NT2/D1 (cell line): ENCODE measurements around the gene PDE1C.

Source experiments
- DNase-seq: peaks from one replicate; pipeline ENCODE4 v3.0.0-alpha.2; 2011; ENCODE audit warnings: low read depth, low spot score
- H3K27me3 ChIP-seq: 2 replicates; pipeline ENCODE4 v1.6.0; 2011; ENCODE audit warnings: mild to moderate bottlenecking; ENCODE audit not compliant: insufficient read length, insufficient read depth
- H3K36me3 ChIP-seq: 2 replicates; pipeline ENCODE4 v1.6.1; 2011; ENCODE audit warnings: mild to moderate bottlenecking, low read length, mixed read lengths; ENCODE audit not compliant: insufficient read depth, insufficient read length
- H3K4me1 ChIP-seq: 2 replicates; pipeline ENCODE4 v1.5.1; 2011; ENCODE audit not compliant: insufficient read depth, insufficient read length
- H3K4me3 ChIP-seq: 2 replicates; pipeline ENCODE4 v1.5.1; 2011; ENCODE audit warnings: low read depth; ENCODE audit not compliant: insufficient read length
- H3K9ac ChIP-seq: 2 replicates; pipeline ENCODE4 v1.6.0; 2011; ENCODE audit warnings: low read depth; ENCODE audit not compliant: insufficient read length
- H3K9me3 ChIP-seq: 2 replicates; pipeline ENCODE4 v1.5.1; 2011; ENCODE audit warnings: mild to moderate bottlenecking, low read length; ENCODE audit not compliant: insufficient read depth
- SUZ12 ChIP-seq: IDR thresholded peaks from 2 replicates; pipeline ENCODE4 v1.6.1; 2011; ENCODE audit not compliant: insufficient read length, insufficient read depth; ENCODE audit errors: extremely low read depth
- YY1 ChIP-seq: IDR thresholded peaks from 2 replicates; pipeline ENCODE4 v1.6.1; 2011; ENCODE audit not compliant: insufficient read length, insufficient read depth
- ZNF274 ChIP-seq: IDR thresholded peaks from 2 replicates; pipeline ENCODE4 v1.6.1; 2011; ENCODE audit warnings: mild to moderate bottlenecking, low read depth, low read length

Gene PDE1C

GRCh38 chr7:31906479-31907171 is 163.6 kb downstream of the PDE1C start:
- Histone ChIP-seq H3K9me3 (no peaks in the 10 kb centered on the region), H3K4me1 (no peaks in the 10 kb centered on the region), H3K9ac (no peak overlapping the region), H3K36me3 (no peaks in the 10 kb centered on the region), H3K4me3 (no peak overlapping the region), H3K27me3 (no peaks in the 10 kb centered on the region)
- TF ChIP-seq ZNF274: no peak
- TF ChIP-seq YY1: no peak
- no peak for TF ChIP-seq SUZ12
- no peak for DNase-seq

- no peaks in the 10 kb centered on the region for H3K36me3 ChIP-seq
- TF ChIP-seq ZNF274: no peak
- no peak for TF ChIP-seq SUZ12
- TF ChIP-seq YY1: no peak
- no peak for DNase-seq
These were observed 166.2 kb downstream of the PDE1C start for GRCh38 chr7:31903962-31904361.

GRCh38 chr7:31899356-31899927 is 170.8 kb downstream of the PDE1C start:
- H3K9ac ChIP-seq: no peak overlapping the region
- DNase-seq: no peak
- H3K4me1 ChIP-seq: no peaks in the 10 kb centered on the region
- no peak overlapping the region for H3K4me3 ChIP-seq
- TF ChIP-seq SUZ12 (no peak), YY1 (no peak)
- H3K9me3 ChIP-seq: no peaks in the 10 kb centered on the region
- H3K27me3 ChIP-seq: no peaks in the 10 kb centered on the region
- H3K36me3 ChIP-seq: no peaks in the 10 kb centered on the region

More at GRCh38 chr7:31903962-31904361, 166.2 kb downstream of the PDE1C start:
- no peaks in the 10 kb centered on the region for H3K4me1 ChIP-seq
- no peak overlapping the region for H3K4me3 ChIP-seq
- H3K9ac ChIP-seq: no peak overlapping the region
- H3K9me3 ChIP-seq: no peaks in the 10 kb centered on the region
- H3K27me3 ChIP-seq: no peaks in the 10 kb centered on the region

GRCh38 chr7:31896925-31897324 is 173.3 kb downstream of the PDE1C start:
- DNase-seq: no peak
- Histone ChIP-seq H3K4me3 (no peak overlapping the region), H3K36me3 (no peaks in the 10 kb centered on the region), H3K9me3 (no peaks in the 10 kb centered on the region), H3K9ac (no peak overlapping the region), H3K27me3 (no peaks in the 10 kb centered on the region), H3K4me1 (no peaks in the 10 kb centered on the region)
- TF ChIP-seq SUZ12 (no peak), ZNF274 (no peak), YY1 (no peak)

GRCh38 chr7:31894308-31894707 is 175.9 kb downstream of the PDE1C start:
- Histone ChIP-seq H3K9ac (no peak overlapping the region), H3K27me3 (no peaks in the 10 kb centered on the region), H3K4me1 (no peaks in the 10 kb centered on the region), H3K4me3 (no peak overlapping the region), H3K9me3 (no peaks in the 10 kb centered on the region), H3K36me3 (no peaks in the 10 kb centered on the region)
- DNase-seq: no peak
- TF ChIP-seq ZNF274: no peak
- no peak for TF ChIP-seq YY1
- no peak for TF ChIP-seq SUZ12

GRCh38 chr7:31893365-31893764 is 176.8 kb downstream of the PDE1C start:
- no peak for DNase-seq
- Histone ChIP-seq H3K9ac (no peak overlapping the region), H3K9me3 (no peaks in the 10 kb centered on the region), H3K36me3 (no peaks in the 10 kb centered on the region), H3K4me3 (no peak overlapping the region), H3K27me3 (no peaks in the 10 kb centered on the region), H3K4me1 (no peaks in the 10 kb centered on the region)
- TF ChIP-seq ZNF274: no peak
- TF ChIP-seq YY1: no peak
- no peak for TF ChIP-seq SUZ12

GRCh38 chr7:31892099-31892829 is 177.9 kb downstream of the PDE1C start:
- no peaks in the 10 kb centered on the region for H3K9me3 ChIP-seq
- no peaks in the 10 kb centered on the region for H3K36me3 ChIP-seq
- H3K4me3 ChIP-seq: no peak overlapping the region
- no peak overlapping the region for H3K9ac ChIP-seq
- no peak for TF ChIP-seq ZNF274
- no peak for TF ChIP-seq SUZ12
- no peak for TF ChIP-seq YY1
- no peak for DNase-seq
- H3K4me1 ChIP-seq: no peaks in the 10 kb centered on the region
- H3K27me3 ChIP-seq: no peaks in the 10 kb centered on the region
